B cell (primary cell): Measurements from ENCODE around the gene LIMK2.

Experiments
- EZH2 ChIP-seq: IDR thresholded peaks from 2 replicates; pipeline ENCODE4 v1.6.1; 2012; ENCODE audit warnings: borderline replicate concordance, low read depth, mild to moderate bottlenecking, moderate library complexity, low read length; ENCODE audit not compliant: insufficient read depth, poor library complexity, severe bottlenecking
- TF ChIP-seq, protein P1 (sequence below): fragments of 200-600 bp; IDR thresholded peaks from one replicate; pipeline ENCODE4 v1.8.0; 2022; ENCODE audit warnings: antibody characterized with exemption, mild to moderate bottlenecking

DNA sequence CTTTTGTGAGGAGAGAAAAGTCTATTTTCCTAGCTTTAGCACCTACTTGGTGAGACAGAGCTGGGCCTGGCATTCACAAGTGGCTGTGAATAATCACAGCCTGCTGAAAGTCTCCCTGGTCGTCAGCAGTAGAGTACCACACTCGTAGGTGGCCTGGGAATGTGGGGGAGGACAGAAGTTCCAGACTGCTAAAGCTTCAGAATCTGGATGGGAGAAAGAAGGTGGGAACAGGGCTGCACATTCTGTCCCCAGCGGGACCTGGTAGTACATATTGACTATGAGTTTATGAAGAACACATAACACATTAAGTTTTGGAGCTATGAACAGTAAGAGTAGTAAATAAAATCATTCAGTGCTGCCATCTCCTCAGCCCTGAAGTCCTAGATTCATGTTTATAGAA, 19.0 kb upstream of the LIMK2 start:
- TF ChIP-seq, protein P1, sequence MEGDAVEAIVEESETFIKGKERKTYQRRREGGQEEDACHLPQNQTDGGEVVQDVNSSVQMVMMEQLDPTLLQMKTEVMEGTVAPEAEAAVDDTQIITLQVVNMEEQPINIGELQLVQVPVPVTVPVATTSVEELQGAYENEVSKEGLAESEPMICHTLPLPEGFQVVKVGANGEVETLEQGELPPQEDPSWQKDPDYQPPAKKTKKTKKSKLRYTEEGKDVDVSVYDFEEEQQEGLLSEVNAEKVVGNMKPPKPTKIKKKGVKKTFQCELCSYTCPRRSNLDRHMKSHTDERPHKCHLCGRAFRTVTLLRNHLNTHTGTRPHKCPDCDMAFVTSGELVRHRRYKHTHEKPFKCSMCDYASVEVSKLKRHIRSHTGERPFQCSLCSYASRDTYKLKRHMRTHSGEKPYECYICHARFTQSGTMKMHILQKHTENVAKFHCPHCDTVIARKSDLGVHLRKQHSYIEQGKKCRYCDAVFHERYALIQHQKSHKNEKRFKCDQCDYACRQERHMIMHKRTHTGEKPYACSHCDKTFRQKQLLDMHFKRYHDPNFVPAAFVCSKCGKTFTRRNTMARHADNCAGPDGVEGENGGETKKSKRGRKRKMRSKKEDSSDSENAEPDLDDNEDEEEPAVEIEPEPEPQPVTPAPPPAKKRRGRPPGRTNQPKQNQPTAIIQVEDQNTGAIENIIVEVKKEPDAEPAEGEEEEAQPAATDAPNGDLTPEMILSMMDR, result no peak
- no peak for TF ChIP-seq EZH2
